OCI-LY7 (cell line): Measurements from ENCODE around the gene ARR3. TPM values are rescaled to one million over a fixed set of nuclear protein-coding genes. Genes with fewer than 3 reads are reported as not detected.

Experiments used
- BruUV-seq: library from RNA; stranded (reverse); fragments of 400-500 nt; replicated peaks from 2 replicates; lab custom pipeline; 2021; lab: Mats Ljungman, UMichigan
- CTCF ChIA-PET: fragments of 300-600 bp; sonication (Branson Sonifier 250); formaldehyde crosslinking; loops from one replicate; lab custom pipeline; 2022; ENCODE audit warnings: antibody characterized with exemption; ENCODE audit not compliant: unreplicated experiment; lab: Charles Lee
- POLR2A ChIA-PET: fragments of 300-600 bp; sonication (Branson Sonifier 250); formaldehyde crosslinking; loops from one replicate; lab custom pipeline; 2022; ENCODE audit warnings: antibody characterized with exemption; lab: Charles Lee
- DNase-seq: peaks from one replicate; pipeline ENCODE4 v3.0.0-alpha.2; 2015; ENCODE audit warnings: low spot score
- H2AFZ ChIP-seq: fragments of 200-600 bp; sonication (generic), shearing (Covaris generic); 2 replicates; pipeline ENCODE4 v1.6.1; 2014; ENCODE audit warnings: mild to moderate bottlenecking, antibody characterized with exemption, low read length, moderate library complexity
- H3K27ac ChIP-seq: fragments of 200-600 bp; sonication (generic); 2 replicates; pipeline ENCODE4 v1.5.1; 2014; ENCODE audit warnings: mixed run types, low read depth, mild to moderate bottlenecking, moderate library complexity, low read length, inconsistent platforms; ENCODE audit not compliant: poor library complexity, severe bottlenecking
- H3K36me3 ChIP-seq: fragments of 200-600 bp; sonication (generic); 2 replicates; pipeline ENCODE4 v1.6.1; 2014; ENCODE audit warnings: mild to moderate bottlenecking, antibody characterized with exemption, low read length, moderate library complexity, mixed read lengths; ENCODE audit not compliant: insufficient read depth
- H3K4me1 ChIP-seq: fragments of 200-600 bp; sonication (generic); 2 replicates; pipeline ENCODE4 v1.5.1; 2014; ENCODE audit warnings: mild to moderate bottlenecking, low read length; ENCODE audit not compliant: insufficient read depth, poor library complexity, severe bottlenecking
- H3K4me2 ChIP-seq: fragments of 200-600 bp; sonication (generic); 2 replicates; pipeline ENCODE4 v1.6.1; 2014; ENCODE audit warnings: mild to moderate bottlenecking, low read length
- H3K4me3 ChIP-seq: fragments of 200-600 bp; sonication (generic); 2 replicates; pipeline ENCODE4 v1.5.1; 2014; ENCODE audit warnings: mild to moderate bottlenecking, low read depth, low read length; ENCODE audit not compliant: poor library complexity, severe bottlenecking
- H3K79me2 ChIP-seq: fragments of 200-600 bp; sonication (generic); 2 replicates; pipeline ENCODE4 v1.6.1; 2016; ENCODE audit warnings: low read depth, mild to moderate bottlenecking, low read length, moderate library complexity, mixed read lengths; ENCODE audit not compliant: insufficient read depth
- H3K9me2 ChIP-seq: fragments of 200-600 bp; sonication (generic); 2 replicates; pipeline ENCODE4 v1.6.1; 2016; ENCODE audit warnings: mild to moderate bottlenecking, low read length, mixed read lengths; ENCODE audit not compliant: insufficient read depth
- H3K9me3 ChIP-seq: fragments of 200-600 bp; sonication (generic); 2 replicates; pipeline ENCODE4 v1.6.1; 2014; ENCODE audit warnings: mild to moderate bottlenecking, mixed run types, low read length, mixed read lengths
- H4K20me1 ChIP-seq: fragments of 200-600 bp; sonication (generic); 2 replicates; pipeline ENCODE4 v1.6.1; 2014; ENCODE audit warnings: mild to moderate bottlenecking, antibody characterized with exemption, low read length, moderate library complexity, mixed read lengths; ENCODE audit not compliant: insufficient read depth
- CTCF ChIP-seq: fragments of 200-600 bp; sonication (generic); conservative IDR thresholded peaks from 2 replicates; pipeline ENCODE4 v1.5.1; 2014; ENCODE audit warnings: mild to moderate bottlenecking, antibody characterized with exemption, low read length, moderate library complexity, mixed read lengths
- EZH2phosphoT487 ChIP-seq: fragments of 200-600 bp; sonication (generic); IDR thresholded peaks from 2 replicates; pipeline ENCODE4 v1.6.1; 2018; ENCODE audit warnings: low read depth, borderline replicate concordance, mild to moderate bottlenecking, mixed run types, antibody characterized with exemption, low read length, moderate library complexity, mixed read lengths
- intact Hi-C: fragments of 100-400 bp; cut with micrococcal nuclease; formaldehyde crosslinking; loops from one replicate; pipeline ENCODE4 v1.10.0; 2022; ENCODE audit not compliant: unreplicated experiment
- total RNA-seq, 2 experiments: library from RNA; depleted of rRNA in 1 of 2; stranded (reverse); fragments of >200 nt in 1 of 2; shearing (Covaris generic) in 1 of 2; gene quantifications; 2 replicates each; pipeline ENCODE4 v1.2.3, GENCODE V29; 2014 to 2022

ARR3 gene
- total RNA-seq, 2 experiments from 2014 or later: not detected

- H3K4me1 ChIP-seq: no peaks in the 10 kb centered on the region
- no peak overlapping the region for H2AFZ ChIP-seq
- no peaks in the 10 kb centered on the region for H3K79me2 ChIP-seq
- ChIA-PET CTCF (no interaction called here), POLR2A (interaction anchor here (1.1 kb wide), 1 partner anchor 11 kb away, joined by 3 read pairs; the partner anchor contains the start of genes KIF4A and PDZD11)
- H3K27ac ChIP-seq: no peak overlapping the region
- no peaks in the 10 kb centered on the region for H4K20me1 ChIP-seq
- no peaks in the 10 kb centered on the region for H3K36me3 ChIP-seq
- no TSS peak for BruUV-seq
- H3K4me2 ChIP-seq: no peak overlapping the region
- no peaks in the 10 kb centered on the region for H3K9me3 ChIP-seq
- intact Hi-C loops: no loop called here
- TF ChIP-seq CTCF (no peak), EZH2phosphoT487 (no peak)
- H3K9me2 ChIP-seq: no peaks in the 10 kb centered on the region
- DNase-seq: no peak
- H3K4me3 ChIP-seq: no peak overlapping the region
Observed at GRCh38 chrX:70279081-70279480, 10.9 kb downstream of the ARR3 start.

GRCh38 chrX:70280573-70280972 is 12.4 kb downstream of the ARR3 start:
- no peak for TF ChIP-seq CTCF
- ChIA-PET POLR2A (interaction anchor here (0.6 kb wide), 1 partner anchor 72 kb away, joined by 6 read pairs; no protein-coding TSS in a partner anchor), CTCF (no interaction called here)
- H3K4me1 ChIP-seq: no peaks in the 10 kb centered on the region
- no peaks in the 10 kb centered on the region for H3K36me3 ChIP-seq
- H3K27ac ChIP-seq: no peak overlapping the region
- H3K4me2 ChIP-seq: no peak overlapping the region
- H2AFZ ChIP-seq: no peak overlapping the region
- intact Hi-C loops: no loop called here
- no TSS peak for BruUV-seq
- DNase-seq: no peak
- no peaks in the 10 kb centered on the region for H3K79me2 ChIP-seq
- H3K9me3 ChIP-seq: no peaks in the 10 kb centered on the region
- H3K4me3 ChIP-seq: no peak overlapping the region
- no peaks in the 10 kb centered on the region for H3K9me2 ChIP-seq
- no peaks in the 10 kb centered on the region for H4K20me1 ChIP-seq

- Histone ChIP-seq H3K79me2 (no peaks in the 10 kb centered on the region), H3K9me3 (no peaks in the 10 kb centered on the region), H3K4me3 (no peak within 1 kb of the TSS), H3K9me2 (no peaks in the 10 kb centered on the region), H4K20me1 (no peaks in the 10 kb centered on the region), H3K27ac (no peak within 1 kb of the TSS), H3K4me2 (no peak within 1 kb of the TSS), H3K4me1 (no peaks in the 10 kb centered on the region), H3K36me3 (no peaks in the 10 kb centered on the region), H2AFZ (no peak within 1 kb of the TSS)
- no peak for DNase-seq
- no TSS peak for BruUV-seq
- ChIA-PET POLR2A (no interaction called here), CTCF (no interaction called here)
- intact Hi-C loops: no loop called here
- TF ChIP-seq CTCF: no peak
- no peak for TF ChIP-seq EZH2phosphoT487
Observed at GRCh38 chrX:70281951-70282350, 13.8 kb downstream of the ARR3 start, which contains the start of gene RAB41. Gene RAB41, plus strand, starts transcription at chrX:70282172. Its CDS starts 46 bp downstream, at chrX:70282218.
